ENCODE measurements around the gene CLIC4.
"Not testable (repeated sequence)": the region's sequence is repeated elsewhere in the genome, so short reads cannot be mapped to it uniquely, and the experiment has no call there.

Gene CLIC4

GRCh38 chr1:24775916-24776315 is 30.7 kb downstream of the CLIC4 start:
- no peak for DNase-seq

GRCh38 chr1:24776821-24777220 is 31.6 kb downstream of the CLIC4 start:
- DNase-seq = no peak

- DNase-seq = no peak
Observed at GRCh38 chr1:24778141-24778540, 32.9 kb downstream of the CLIC4 start.

- not testable (repeated sequence) for DNase-seq
Observed at GRCh38 chr1:24779199-24779598, 34.0 kb downstream of the CLIC4 start.

- DNase-seq = peak; percentile 37
Observed at GRCh38 chr1:24779689-24780464, 34.6 kb downstream of the CLIC4 start.

GRCh38 chr1:24780626-24781025 is 35.4 kb downstream of the CLIC4 start:
- DNase-seq = not testable (repeated sequence)

- no peak for DNase-seq
Observed at GRCh38 chr1:24782689-24783088, 37.4 kb downstream of the CLIC4 start.

- DNase-seq = no peak
Observed at GRCh38 chr1:24783713-24784112, 38.5 kb downstream of the CLIC4 start.

- peak; percentile 58 for DNase-seq
Observed at GRCh38 chr1:24786191-24786590, 40.9 kb downstream of the CLIC4 start.

- DNase-seq = no peak
Observed at GRCh38 chr1:24790490-24790889, 45.2 kb downstream of the CLIC4 start.

GRCh38 chr1:24793447-24794129 is 48.3 kb downstream of the CLIC4 start:
- peak; percentile 87 for DNase-seq

- DNase-seq = not testable (repeated sequence)
Observed at GRCh38 chr1:24794130-24794502, 48.9 kb downstream of the CLIC4 start.

GRCh38 chr1:24795236-24795635 is 50.0 kb downstream of the CLIC4 start:
- DNase-seq = peak; percentile 12

- no peak for DNase-seq
Observed at GRCh38 chr1:24796524-24796923, 51.3 kb downstream of the CLIC4 start.

GRCh38 chr1:24799242-24799641 is 54.0 kb downstream of the CLIC4 start:
- not testable (repeated sequence) for DNase-seq

- DNase-seq = no peak
Observed at GRCh38 chr1:24801176-24801575, 55.9 kb downstream of the CLIC4 start.

- DNase-seq = no peak
Observed at GRCh38 chr1:24803220-24803619, 58.0 kb downstream of the CLIC4 start.

GRCh38 chr1:24803987-24804530 is 58.8 kb downstream of the CLIC4 start:
- DNase-seq = no peak

GRCh38 chr1:24805534-24806301 is 60.5 kb downstream of the CLIC4 start:
- peak; percentile 60 for DNase-seq

- DNase-seq = no peak
Observed at GRCh38 chr1:24806588-24806987, 61.3 kb downstream of the CLIC4 start.

GRCh38 chr1:24811494-24811893 is 66.2 kb downstream of the CLIC4 start:
- not testable (repeated sequence) for DNase-seq

- not testable (repeated sequence) for DNase-seq
Observed at GRCh38 chr1:24820221-24820620, 75.0 kb downstream of the CLIC4 start.

- DNase-seq = peak; percentile 10
Observed at GRCh38 chr1:24822887-24823286, 77.6 kb downstream of the CLIC4 start.

Measured in fibroblast of skin of right quadriceps (primary cell).